Hepatocyte (in vitro differentiated cells): ENCODE results near the gene CCDC91. TPM values are rescaled to one million over a fixed set of nuclear protein-coding genes. Genes with fewer than 3 reads are reported as not detected.

ENCODE experiments used
- DNase-seq: peaks from one replicate; pipeline ENCODE4 v3.0.0-alpha.2; 2016; ENCODE audit warnings: low spot score
- H2AFZ ChIP-seq: fragments of 200-600 bp; sonication (generic); 2 replicates; pipeline ENCODE4 v1.6.0; 2016; ENCODE audit warnings: antibody characterized with exemption, mild to moderate bottlenecking
- H3K27ac ChIP-seq: fragments of 200-600 bp; sonication (generic); 2 replicates; pipeline ENCODE4 v1.5.1; 2016; ENCODE audit warnings: mild to moderate bottlenecking
- H3K27me3 ChIP-seq: fragments of 200-600 bp; sonication (generic); 2 replicates; pipeline ENCODE4 v1.6.1; 2016
- H3K36me3 ChIP-seq: fragments of 200-600 bp; sonication (generic); replicated peaks from 2 replicates; pipeline ENCODE4 v1.5.1; 2016; ENCODE audit warnings: low read depth; ENCODE audit not compliant: insufficient read depth
- H3K4me1 ChIP-seq: fragments of 200-600 bp; sonication (generic); 2 replicates; pipeline ENCODE4 v1.5.1; 2016; ENCODE audit warnings: mild to moderate bottlenecking, moderate library complexity; ENCODE audit not compliant: insufficient read depth
- H3K4me2 ChIP-seq: fragments of 200-600 bp; sonication (generic); 2 replicates; pipeline ENCODE4 v1.6.0; 2016
- H3K4me3 ChIP-seq: fragments of 200-600 bp; sonication (generic); 2 replicates; pipeline ENCODE4 v1.5.1; 2016; ENCODE audit warnings: mild to moderate bottlenecking
- H3K79me2 ChIP-seq: fragments of 200-600 bp; sonication (generic); 2 replicates; pipeline ENCODE4 v1.6.0; 2017; ENCODE audit warnings: mild to moderate bottlenecking
- H3K9me2 ChIP-seq: fragments of 200-600 bp; sonication (generic); replicated peaks from 2 replicates; pipeline ENCODE4 v1.6.0; 2017; ENCODE audit warnings: mild to moderate bottlenecking; ENCODE audit not compliant: insufficient read depth
- H3K9me3 ChIP-seq: fragments of 200-600 bp; sonication (generic); 2 replicates; pipeline ENCODE4 v1.5.1; 2016; ENCODE audit warnings: low read depth, mild to moderate bottlenecking
- H4K20me1 ChIP-seq: fragments of 200-600 bp; sonication (generic); 2 replicates; pipeline ENCODE4 v1.6.0; 2016; ENCODE audit warnings: mild to moderate bottlenecking; ENCODE audit not compliant: insufficient read depth, poor library complexity, severe bottlenecking
- EZH2 ChIP-seq: fragments of 200-600 bp; sonication (generic); IDR thresholded peaks from 2 replicates; pipeline ENCODE4 v1.6.1; 2016; ENCODE audit warnings: antibody characterized with exemption, mild to moderate bottlenecking, borderline replicate concordance
- EZH2phosphoT487 ChIP-seq: fragments of 200-600 bp; sonication (generic); IDR thresholded peaks from one replicate; pipeline ENCODE4 v1.6.1; 2018; ENCODE audit warnings: antibody characterized with exemption, mild to moderate bottlenecking, low read depth, moderate library complexity; ENCODE audit not compliant: unreplicated experiment, severe bottlenecking
- WGBS: methylation state at CpG from one replicate; pipeline ENCODE4 v1.1.6; 2016; ENCODE audit warnings: low lambda C conversion rate; ENCODE audit errors: missing lambda C conversion rate; 5-methylcytosine and 5-hydroxymethylcytosine counted together
- polyA plus RNA-seq: library from polyadenylated mRNA; unstranded; fragments of >200 nt; fragmentation: Nextera tagmentation; extraction: Ambion mirVana; gene quantifications from 2 replicates; pipeline ENCODE4 v1.2.1, GENCODE V29; 2016
- total RNA-seq: library from RNA; depleted of rRNA; stranded (reverse); fragments of >200 nt; gene quantifications from 2 replicates; pipeline ENCODE4 v1.2.3, GENCODE V29; 2014
- TF ChIP-seq, protein P1 (sequence below): fragments of 200-600 bp; sonication (generic); IDR thresholded peaks from 2 replicates; pipeline ENCODE4 v1.5.1; 2016; ENCODE audit warnings: antibody characterized with exemption, mild to moderate bottlenecking; ENCODE audit not compliant: poor library complexity

CCDC91 gene
- total and polyA plus RNA-seq, 2 experiments from 2014 or later, result 14.2 to 15.1 TPM

DNA sequence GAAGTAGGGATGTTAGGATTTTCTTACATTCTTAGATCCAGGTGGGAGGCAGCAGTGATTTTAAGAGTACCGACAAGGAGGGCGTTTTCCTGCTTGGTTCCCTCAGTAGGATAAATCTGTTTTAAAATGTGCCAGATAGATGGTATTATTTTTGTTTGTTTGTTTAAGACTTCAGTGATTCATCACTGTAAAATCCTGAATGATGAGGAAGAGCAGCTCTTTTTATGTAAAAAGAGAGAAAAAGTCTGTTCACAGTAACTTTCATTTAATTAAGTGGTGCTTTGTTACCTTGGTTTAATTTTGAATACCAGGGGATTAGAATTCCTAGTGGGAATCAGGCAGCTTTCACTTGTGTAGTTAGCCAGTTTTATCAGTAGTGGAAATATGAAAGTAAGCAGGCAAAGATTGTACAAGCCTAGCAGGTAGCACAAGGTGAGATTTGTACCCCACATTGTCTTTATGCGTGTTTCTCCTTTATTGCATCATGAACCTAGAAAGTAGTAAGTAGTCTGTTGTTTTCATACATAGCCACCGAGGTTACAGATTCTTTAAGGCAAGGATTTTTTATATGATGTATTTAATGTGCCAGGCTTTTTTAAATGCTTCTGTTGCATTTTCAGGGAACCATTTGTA is 349.6 kb downstream of the CCDC91 start:
- no peaks in the 10 kb centered on the region for H3K9me2 ChIP-seq
- no peak overlapping the region for H3K4me2 ChIP-seq
- H3K4me1 ChIP-seq, result no peaks in the 10 kb centered on the region
- no peaks in the 10 kb centered on the region for H3K79me2 ChIP-seq
- H2AFZ ChIP-seq, result no peak overlapping the region
- no peak for DNase-seq
- no peaks in the 10 kb centered on the region for H3K9me3 ChIP-seq
- H3K27ac ChIP-seq, result no peak overlapping the region
- H4K20me1 ChIP-seq, result no peaks in the 10 kb centered on the region
- no peaks in the 10 kb centered on the region for H3K27me3 ChIP-seq
- no peak overlapping the region for H3K4me3 ChIP-seq
- H3K36me3 ChIP-seq, result no peaks in the 10 kb centered on the region
- WGBS, result 91% methylated on average over 4 of the region's 4 CpGs
- TF ChIP-seq EZH2 (no peak), EZH2phosphoT487 (no peak)

DNA sequence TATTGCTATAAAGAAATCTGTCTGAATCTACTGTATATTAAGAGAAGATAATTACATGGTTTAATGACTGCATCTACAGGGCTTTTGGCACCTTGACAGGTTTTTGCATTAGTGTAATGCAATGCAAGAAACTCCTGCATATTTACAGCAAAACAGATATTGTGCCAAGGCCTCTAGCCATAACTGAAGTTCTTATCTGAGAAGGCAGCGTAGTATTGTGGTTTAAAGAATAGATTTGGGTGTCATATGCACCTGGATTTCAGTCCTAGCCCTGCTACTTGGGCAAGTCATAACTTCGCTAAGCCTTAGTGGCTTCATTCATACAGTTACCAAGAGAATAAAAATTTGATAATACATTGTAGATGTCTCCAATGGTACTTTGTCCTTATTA is 350.1 kb downstream of the CCDC91 start:
- H3K4me3 ChIP-seq, result no peak overlapping the region
- WGBS, result 93% methylated on average over 2 of the region's 2 CpGs
- H3K9me2 ChIP-seq, result no peaks in the 10 kb centered on the region
- no peak for DNase-seq
- no peaks in the 10 kb centered on the region for H4K20me1 ChIP-seq
- no peaks in the 10 kb centered on the region for H3K36me3 ChIP-seq
- no peak overlapping the region for H3K4me2 ChIP-seq
- H3K27ac ChIP-seq, result no peak overlapping the region
- H3K79me2 ChIP-seq, result no peaks in the 10 kb centered on the region
- no peaks in the 10 kb centered on the region for H3K9me3 ChIP-seq
- H3K27me3 ChIP-seq, result no peaks in the 10 kb centered on the region
- H3K4me1 ChIP-seq, result no peaks in the 10 kb centered on the region
- TF ChIP-seq EZH2, result no peak
- TF ChIP-seq, protein P1, sequence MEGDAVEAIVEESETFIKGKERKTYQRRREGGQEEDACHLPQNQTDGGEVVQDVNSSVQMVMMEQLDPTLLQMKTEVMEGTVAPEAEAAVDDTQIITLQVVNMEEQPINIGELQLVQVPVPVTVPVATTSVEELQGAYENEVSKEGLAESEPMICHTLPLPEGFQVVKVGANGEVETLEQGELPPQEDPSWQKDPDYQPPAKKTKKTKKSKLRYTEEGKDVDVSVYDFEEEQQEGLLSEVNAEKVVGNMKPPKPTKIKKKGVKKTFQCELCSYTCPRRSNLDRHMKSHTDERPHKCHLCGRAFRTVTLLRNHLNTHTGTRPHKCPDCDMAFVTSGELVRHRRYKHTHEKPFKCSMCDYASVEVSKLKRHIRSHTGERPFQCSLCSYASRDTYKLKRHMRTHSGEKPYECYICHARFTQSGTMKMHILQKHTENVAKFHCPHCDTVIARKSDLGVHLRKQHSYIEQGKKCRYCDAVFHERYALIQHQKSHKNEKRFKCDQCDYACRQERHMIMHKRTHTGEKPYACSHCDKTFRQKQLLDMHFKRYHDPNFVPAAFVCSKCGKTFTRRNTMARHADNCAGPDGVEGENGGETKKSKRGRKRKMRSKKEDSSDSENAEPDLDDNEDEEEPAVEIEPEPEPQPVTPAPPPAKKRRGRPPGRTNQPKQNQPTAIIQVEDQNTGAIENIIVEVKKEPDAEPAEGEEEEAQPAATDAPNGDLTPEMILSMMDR, result no peak
- TF ChIP-seq EZH2phosphoT487, result no peak
- H2AFZ ChIP-seq, result no peak overlapping the region

DNA sequence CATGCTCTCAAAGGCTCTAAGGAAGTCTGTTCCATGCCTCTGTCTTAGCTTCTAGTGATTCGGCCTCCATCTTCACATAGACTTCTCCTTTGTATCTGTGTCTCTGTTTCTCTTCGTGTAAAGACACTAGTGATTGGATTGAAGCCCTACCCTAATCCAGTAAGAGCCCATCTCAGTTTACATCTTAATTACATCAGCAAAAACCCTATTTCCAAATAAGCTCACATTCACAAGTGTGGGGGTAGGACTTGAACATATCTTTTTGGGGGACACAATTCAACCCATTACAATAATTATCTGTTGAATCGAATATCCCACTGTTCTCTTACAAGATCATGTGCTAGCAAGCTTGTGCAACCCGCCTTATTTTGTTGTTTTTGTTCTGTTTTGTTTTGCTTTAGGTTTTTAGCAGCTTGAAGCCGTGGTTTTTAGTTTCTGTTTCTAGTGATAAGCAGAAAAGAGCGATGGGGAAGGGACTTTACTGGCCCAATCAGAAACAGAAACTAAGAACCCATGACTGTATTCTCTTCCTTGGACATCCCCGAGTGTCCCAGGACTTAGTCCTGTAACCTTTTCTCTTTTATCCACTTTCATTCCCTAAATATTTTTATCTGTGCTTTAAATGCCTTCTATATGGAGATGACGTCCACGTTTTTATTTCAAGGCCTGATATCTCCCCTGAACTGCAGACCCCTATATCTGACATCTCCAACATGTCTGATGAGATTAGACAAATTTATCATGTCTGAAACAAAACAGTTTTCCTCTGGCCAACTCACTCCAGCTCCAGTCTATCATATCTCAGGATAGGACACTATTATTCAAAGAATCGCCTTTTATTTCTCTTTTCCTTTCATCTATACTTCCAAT is 353.0 kb downstream of the CCDC91 start:
- WGBS, result 93% methylated on average over 10 of the region's 10 CpGs
- Histone ChIP-seq H3K79me2 (no peaks in the 10 kb centered on the region), H3K4me3 (no peak overlapping the region), H3K27me3 (no peaks in the 10 kb centered on the region), H2AFZ (no peak overlapping the region), H3K4me1 (no peaks in the 10 kb centered on the region), H3K9me2 (no peaks in the 10 kb centered on the region), H3K4me2 (no peak overlapping the region), H3K36me3 (no peaks in the 10 kb centered on the region), H3K27ac (no peak overlapping the region), H3K9me3 (no peaks in the 10 kb centered on the region), H4K20me1 (no peaks in the 10 kb centered on the region)
- TF ChIP-seq EZH2phosphoT487 (no peak), EZH2 (no peak)
- TF ChIP-seq, protein P1, result no peak
- no peak for DNase-seq
